HepG2 (cell line): ENCODE data around the gene HDAC5. TPM values are rescaled to one million over a fixed set of nuclear protein-coding genes. Genes with fewer than 3 reads are reported as not detected.

Source experiments
- ATF2 ChIP-seq: sonication (generic); formaldehyde crosslinking; IDR thresholded peaks from 2 replicates; pipeline ENCODE4 v1.4.0; 2020; ENCODE audit warnings: missing genetic modification reagents
- CERS6 ChIP-seq: sonication (generic); formaldehyde crosslinking; IDR thresholded peaks from 2 replicates; pipeline ENCODE4 v1.5.0; 2020; ENCODE audit warnings: missing genetic modification reagents
- GATA4 ChIP-seq: sonication (generic); IDR thresholded peaks from 2 replicates; pipeline ENCODE4 v1.6.1; 2016; ENCODE audit warnings: antibody characterized with exemption, low read depth, borderline replicate concordance
- HNRNPUL1 ChIP-seq: fragments of 200-400 bp; formaldehyde crosslinking; IDR thresholded peaks from 2 replicates; pipeline ENCODE4 v1.6.1; 2017; ENCODE audit warnings: low read depth, mild to moderate bottlenecking, low read length, moderate library complexity
- IKZF1 ChIP-seq: fragments of 450-650 bp; IDR thresholded peaks from 2 replicates; pipeline ENCODE4 v1.7.1; 2016
- MEIS1 ChIP-seq: sonication (generic); formaldehyde crosslinking; IDR thresholded peaks from 2 replicates; pipeline ENCODE4 v1.9.0; 2021; ENCODE audit warnings: mild to moderate bottlenecking, missing genetic modification reagents, moderate library complexity, borderline replicate concordance
- NFKBIZ ChIP-seq: IDR thresholded peaks from 2 replicates; pipeline ENCODE4 v1.6.1; 2018; ENCODE audit warnings: missing genetic modification reagents, missing compliant biosample characterization
- NONO ChIP-seq, 2 experiments: fragments of 450-650 bp in 1 of 2; sonication (generic) in 1 of 2; formaldehyde crosslinking in 1 of 2; IDR thresholded peaks in 1 of 2; conservative IDR thresholded peaks in 1 of 2; 2 replicates each; pipeline versions ENCODE4 v1.6.1 to v1.8.0; 2017 to 2022; ENCODE audit warnings: mild to moderate bottlenecking in 1 of 2, missing genetic modification reagents in 1 of 2, moderate library complexity in 1 of 2
- PTBP1 ChIP-seq: fragments of 200-400 bp; formaldehyde crosslinking; IDR thresholded peaks from 2 replicates; pipeline ENCODE4 v1.6.1; 2018; ENCODE audit warnings: low read length, low read depth; ENCODE audit not compliant: poor library complexity, severe bottlenecking
- SP4 ChIP-seq: sonication (generic); formaldehyde crosslinking; IDR thresholded peaks from 2 replicates; pipeline ENCODE4 v1.8.1; 2023; ENCODE audit warnings: mild to moderate bottlenecking, missing genetic modification reagents
- TBP ChIP-seq: sonication (generic); formaldehyde crosslinking; IDR thresholded peaks from 2 replicates; pipeline ENCODE4 v1.5.0; 2020; ENCODE audit warnings: missing genetic modification reagents
- TFE3 ChIP-seq: IDR thresholded peaks from 2 replicates; pipeline ENCODE4 v1.6.1; 2016
- TRIM22 ChIP-seq: fragments of 450-650 bp; IDR thresholded peaks from 2 replicates; pipeline ENCODE4 v1.6.1; 2017
- ZNF276 ChIP-seq: sonication (generic); formaldehyde crosslinking; IDR thresholded peaks from 2 replicates; pipeline ENCODE4 v1.4.0; 2020; ENCODE audit warnings: mild to moderate bottlenecking, low read depth, missing genetic modification reagents
- ZNF30 ChIP-seq: sonication (generic); formaldehyde crosslinking; IDR thresholded peaks from 2 replicates; pipeline ENCODE4 v1.5.0; 2020; ENCODE audit warnings: mild to moderate bottlenecking, missing genetic modification reagents
- ZNF329 ChIP-seq: sonication (generic); formaldehyde crosslinking; IDR thresholded peaks from 2 replicates; pipeline ENCODE4 v1.9.0; 2021; ENCODE audit warnings: low read depth, mild to moderate bottlenecking, missing genetic modification reagents
- ZNF331 ChIP-seq: sonication (generic); formaldehyde crosslinking; IDR thresholded peaks from 2 replicates; pipeline ENCODE4 v1.4.0; 2020; ENCODE audit warnings: missing genetic modification reagents
- ZNF788 ChIP-seq: sonication (generic); formaldehyde crosslinking; IDR thresholded peaks from 2 replicates; pipeline ENCODE4 v1.5.0; 2020; ENCODE audit warnings: mild to moderate bottlenecking, missing genetic modification reagents, borderline replicate concordance
- ZNF83 ChIP-seq: sonication (generic); formaldehyde crosslinking; IDR thresholded peaks from 2 replicates; pipeline ENCODE4 v1.4.0; 2020; ENCODE audit warnings: missing genetic modification reagents, mild to moderate bottlenecking, borderline replicate concordance
- polyA plus RNA-seq, 8 experiments: library from polyadenylated mRNA; depleted of rRNA in 3 of 8; stranded (reverse) in 7 of 8; unstranded in 1 of 8; fragments of >200 nt; fragmentation: Illumina TruSeq in 4 of 8; extraction: Trizol in 4 of 8; gene quantifications; 2 replicates each; pipeline versions ENCODE4 v1.2.1 to v1.2.3, GENCODE V29; 2011 to 2016; ENCODE audit warnings: low read depth in 4 of 8, missing spikeins in 1 of 8, mixed read lengths in 1 of 8; ENCODE audit not compliant: insufficient read depth in 1 of 8
- total RNA-seq, 5 experiments: library from RNA; depleted of rRNA; stranded (reverse); fragments of >200 nt; fragmentation: Illumina TruSeq; extraction: Trizol; gene quantifications; 2 replicates each; pipeline ENCODE4 v1.2.3, GENCODE V29; 2016; ENCODE audit warnings: low read depth in 1 of 5

HDAC5 gene
- total and polyA plus RNA-seq, 2 of the 13 experiments (the other 11 are each of a cell fraction or from before 2014, with no cell fraction given) = 46.4 to 85.4 TPM

GRCh38 chr17:44112284-44113280 lies 10.9 kb downstream of the HDAC5 start (continued):
- TF ChIP-seq MEIS1 (CRISPR knock-in tag) (no peak), ZNF331 (CRISPR knock-in tag) (no peak), NONO (IDR thresholded peaks at IDR 0.05) (no peak), NONO (CRISPR knock-in tag; conservative IDR thresholded peaks at IDR 0.05) (0 out of 2 replicates have a peak, but pooled peaks have one; percentile 23), NFKBIZ (CRISPR knock-in tag) (no peak), ZNF329 (CRISPR knock-in tag) (no peak), TBP (CRISPR knock-in tag) (no peak), GATA4 (no peak), TFE3 (no peak), ATF2 (CRISPR knock-in tag) (peak; percentile 65; the same call in 1 of the 2 replicates), IKZF1 (no peak), PTBP1 (no peak), ZNF30 (no peak), HNRNPUL1 (no peak), CERS6 (CRISPR knock-in tag) (no peak), ZNF276 (no peak), TRIM22 (no peak), SP4 (CRISPR knock-in tag) (no peak), ZNF788 (CRISPR knock-in tag) (no peak), ZNF83 (no peak)
